ENCODE results near the gene ACY1.
"Not testable (repeated sequence)": the region's sequence is repeated elsewhere in the genome, so short reads cannot be mapped to it uniquely, and the experiment has no call there.

ACY1 gene

GRCh38 chr3:51986010-51986947 is 2.9 kb downstream of the ACY1 start:
- DNase-seq = no peak

- no peak for DNase-seq
Observed at GRCh38 chr3:51987568-51987967, 4.2 kb downstream of the ACY1 start.

- DNase-seq = no peak
Observed at GRCh38 chr3:51988286-51989146, 5.2 kb downstream of the ACY1 start.

GRCh38 chr3:51990501-51990971 is 7.2 kb downstream of the ACY1 start:
- DNase-seq = not testable (repeated sequence)

GRCh38 chr3:51992017-51992682 is 8.8 kb downstream of the ACY1 start:
- DNase-seq = no peak

- not testable (repeated sequence) for DNase-seq
Observed at GRCh38 chr3:51993657-51994056, 10.3 kb downstream of the ACY1 start.

GRCh38 chr3:51994530-51994929 is 11.2 kb downstream of the ACY1 start:
- DNase-seq = no peak

- DNase-seq = peak; percentile 94
Observed at GRCh38 chr3:51995346-51996163, 12.2 kb downstream of the ACY1 start, which contains the start of gene RPL29. Gene RPL29, minus strand, starts transcription at chr3:51995895. Its CDS starts 434 bp downstream, at chr3:51995461.

- DNase-seq = no peak
Observed at GRCh38 chr3:51997172-51997571, 13.8 kb downstream of the ACY1 start.

- DNase-seq = no peak
Observed at GRCh38 chr3:51997935-51998596, 14.7 kb downstream of the ACY1 start.

GRCh38 chr3:51998774-51999173 is 15.4 kb downstream of the ACY1 start:
- no peak for DNase-seq

GRCh38 chr3:51999846-52000245 is 16.5 kb downstream of the ACY1 start:
- no peak for DNase-seq

- peak; percentile 88 for DNase-seq
Observed at GRCh38 chr3:52001443-52001974, 18.2 kb downstream of the ACY1 start.

GRCh38 chr3:52002748-52003147 is 19.4 kb downstream of the ACY1 start:
- no peak for DNase-seq

GRCh38 chr3:52004163-52004787 is 20.9 kb downstream of the ACY1 start:
- DNase-seq = no peak

- no peak for DNase-seq
Observed at GRCh38 chr3:52004906-52005395, 21.6 kb downstream of the ACY1 start.

- DNase-seq = no peak
Observed at GRCh38 chr3:52005571-52005986, 22.2 kb downstream of the ACY1 start.

- DNase-seq = no peak
Observed at GRCh38 chr3:52006017-52006819, 22.9 kb downstream of the ACY1 start.

- no peak for DNase-seq
Observed at GRCh38 chr3:52006820-52007133, 23.4 kb downstream of the ACY1 start.

- no peak for DNase-seq
Observed at GRCh38 chr3:52007291-52007690, 24.0 kb downstream of the ACY1 start.
